ENCODE results near the gene BPIFB3. TPM values are rescaled to one million over a fixed set of nuclear protein-coding genes. Genes with fewer than 3 reads are reported as not detected.

Gene BPIFB3
- total and polyA plus RNA-seq, 9 donors: 0.15 TPM; not detected in 8

- TF ChIP-seq EP300 (IDR thresholded peaks at IDR 0.05) (no peak), CTCF (IDR thresholded peaks at IDR 0.05) (no peak), POLR2A (IDR thresholded peaks at IDR 0.05) (no peak)
- Histone ChIP-seq H3K36me3 (no peaks in the 10 kb centered on the region), H3K4me3 (no peak overlapping the region), H3K27me3 (no peaks in the 10 kb centered on the region), H3K4me1 (ENCODE audit: insufficient read depth) (no peaks in the 10 kb centered on the region), H3K27ac (no peak overlapping the region), H3K9me3 (no peaks in the 10 kb centered on the region)
- DNase-seq: no peak
- intact Hi-C loops (cut with DNase I): no loop called here
- 83 to 85% (median 83%) methylated on average over 4 of the region's 4 CpGs for WGBS, 3 donors
These were observed 18.7 kb downstream of the BPIFB3 start for GRCh38 chr20:33072362-33072761.

GRCh38 chr20:33072813-33073212 lies 19.1 kb downstream of the BPIFB3 start:
- no peak for DNase-seq
- intact Hi-C loops (cut with DNase I): no loop called here
- no peaks in the 10 kb centered on the region for H3K27me3 ChIP-seq
- WGBS, 3 donors: 68 to 80% (median 77%) methylated on average over 2 of the region's 2 CpGs
- no peak overlapping the region for H3K27ac ChIP-seq
- no peak overlapping the region for H3K4me3 ChIP-seq
- no peaks in the 10 kb centered on the region for H3K36me3 ChIP-seq
- no peaks in the 10 kb centered on the region for H3K9me3 ChIP-seq
- H3K4me1 ChIP-seq (ENCODE audit: insufficient read depth): no peaks in the 10 kb centered on the region
- TF ChIP-seq POLR2A (IDR thresholded peaks at IDR 0.05) (no peak), CTCF (IDR thresholded peaks at IDR 0.05) (no peak), EP300 (IDR thresholded peaks at IDR 0.05) (no peak)

- Histone ChIP-seq H3K27me3 (no peaks in the 10 kb centered on the region), H3K9me3 (no peaks in the 10 kb centered on the region), H3K4me1 (ENCODE audit: insufficient read depth) (no peaks in the 10 kb centered on the region), H3K27ac (no peak overlapping the region), H3K36me3 (no peaks in the 10 kb centered on the region), H3K4me3 (no peak overlapping the region)
- TF ChIP-seq CTCF (IDR thresholded peaks at IDR 0.05): no peak
- no peak for TF ChIP-seq POLR2A (IDR thresholded peaks at IDR 0.05)
- TF ChIP-seq EP300 (IDR thresholded peaks at IDR 0.05): no peak
- no peak for DNase-seq
- intact Hi-C loops (cut with DNase I): no loop called here
- 65 to 81% (median 73%) methylated on average over 2 of the region's 2 CpGs for WGBS, 3 donors
These were observed 21.0 kb downstream of the BPIFB3 start for GRCh38 chr20:33074675-33075074.

GRCh38 chr20:33075281-33075680 lies 21.6 kb downstream of the BPIFB3 start:
- H3K27me3 ChIP-seq: no peaks in the 10 kb centered on the region
- DNase-seq: no peak
- no peaks in the 10 kb centered on the region for H3K9me3 ChIP-seq
- TF ChIP-seq POLR2A (IDR thresholded peaks at IDR 0.05): no peak
- TF ChIP-seq EP300 (IDR thresholded peaks at IDR 0.05): no peak
- TF ChIP-seq CTCF (IDR thresholded peaks at IDR 0.05): no peak
- no peak overlapping the region for H3K27ac ChIP-seq
- H3K4me3 ChIP-seq: no peak overlapping the region
- WGBS, 3 donors: 21 to 33% (median 22%) methylated on average over 6 of the region's 6 CpGs
- H3K4me1 ChIP-seq (ENCODE audit: insufficient read depth): no peaks in the 10 kb centered on the region
- no peaks in the 10 kb centered on the region for H3K36me3 ChIP-seq
- intact Hi-C loops (cut with DNase I): no loop called here
